Prostate gland (tissue), 2 donors: ENCODE results near the gene MAPK6.

ENCODE experiments used
- CTCF ChIP-seq, 4 experiments: fragments of 200-600 bp in 2 of 4; fragments of 450-650 bp in 2 of 4; sonication (generic) in 2 of 4; IDR thresholded peaks; 1 replicate in 3 of 4; 2 replicates in 1 of 4; pipeline ENCODE4 v1.5.1; 2016 to 2019; ENCODE audit warnings: antibody characterized with exemption in 4 of 4, mild to moderate bottlenecking in 2 of 4, moderate library complexity in 2 of 4
- POLR2AphosphoS5 ChIP-seq: sonication (generic); formaldehyde crosslinking; IDR thresholded peaks from one replicate; pipeline ENCODE4 v1.6.1; 2017; ENCODE audit warnings: antibody characterized with exemption

- TF ChIP-seq CTCF (IDR thresholded peaks at IDR 0.05) (no peak), POLR2AphosphoS5 (no peak)
These were observed 82.7 kb downstream of the MAPK6 start for GRCh38 chr15:52101542-52102323.
